IPS-NIHi11 (cell line): Measurements from ENCODE around the gene RAB25.

Source experiments
- DNase-seq: peaks from one replicate; pipeline ENCODE4 v3.0.0; 2012; ENCODE audit warnings: mixed read lengths, low spot score

The RAB25 gene

GRCh38 chr1:156118177-156118868 lies 57.4 kb downstream of the RAB25 start:
- DNase-seq = no peak

GRCh38 chr1:156119503-156120209 lies 58.7 kb downstream of the RAB25 start:
- DNase-seq = no peak
